IMR-90 (cell line): ENCODE data around the gene ITGB5. TPM values are rescaled to one million over a fixed set of nuclear protein-coding genes. Genes with fewer than 3 reads are reported as not detected.

Source experiments
- ATAC-seq: fragments of 200-7000 bp; cut with Tn5 transposase; 2 replicates; pipeline ENCODE4 v1.9.1; 2020; ENCODE audit warnings: low read depth, mild to moderate bottlenecking, moderate library complexity
- BruUV-seq: library from RNA; stranded (reverse); fragments of 400-500 nt; replicated peaks from 2 replicates; lab custom pipeline; 2021; lab: Mats Ljungman, UMichigan
- CTCF ChIA-PET: fragments of 300-600 bp; formaldehyde crosslinking; extraction: SDS; loops from one replicate; lab custom pipeline; 2021; ENCODE audit warnings: antibody characterized with exemption; lab: Yijun Ruan, JAX
- POLR2A ChIA-PET: fragments of 300-600 bp; sonication (Branson Sonifier 250); formaldehyde crosslinking; loops from one replicate; lab custom pipeline; 2022; ENCODE audit warnings: antibody characterized with exemption; ENCODE audit not compliant: unreplicated experiment; lab: Charles Lee
- DNase-seq: peaks from one replicate; pipeline ENCODE4 v3.0.0; 2013
- H2AFZ ChIP-seq: replicated peaks from 2 replicates; pipeline ENCODE3; 2013; ENCODE audit warnings: low read length, mild to moderate bottlenecking; ENCODE audit not compliant: poor library complexity
- H2AK5ac ChIP-seq: 2 replicates; pipeline ENCODE4 v1.6.1; 2013; ENCODE audit warnings: low read depth, low read length, inconsistent platforms
- H2AK9ac ChIP-seq: replicated peaks from 2 replicates; pipeline ENCODE3; 2013; ENCODE audit warnings: mild to moderate bottlenecking, low read depth, low read length, moderate library complexity; ENCODE audit not compliant: poor library complexity
- H2BK120ac ChIP-seq: 2 replicates; pipeline ENCODE4 v1.6.1; 2013; ENCODE audit warnings: low read depth, low read length, inconsistent platforms
- H2BK15ac ChIP-seq: 3 replicates; pipeline ENCODE4 v1.6.1; 2013; ENCODE audit warnings: low read depth, low read length, inconsistent platforms
- H2BK20ac ChIP-seq: 2 replicates; pipeline ENCODE4 v1.6.1; 2013; ENCODE audit warnings: low read depth, mild to moderate bottlenecking, inconsistent platforms, low read length, moderate library complexity
- H2BK5ac ChIP-seq: 2 replicates; pipeline ENCODE4 v1.6.1; 2013; ENCODE audit warnings: mild to moderate bottlenecking, low read depth, low read length, inconsistent platforms; ENCODE audit not compliant: poor library complexity, severe bottlenecking
- H3K14ac ChIP-seq: replicated peaks from 2 replicates; pipeline ENCODE4 v1.6.1; 2013; ENCODE audit warnings: low read depth, low read length, inconsistent platforms
- H3K18ac ChIP-seq: 2 replicates; pipeline ENCODE4 v1.6.1; 2013; ENCODE audit warnings: low read depth, low read length, control low read depth
- H3K23ac ChIP-seq: 2 replicates; pipeline ENCODE4 v1.6.1; 2013; ENCODE audit warnings: low read depth, low read length, inconsistent platforms
- H3K27ac ChIP-seq: 2 replicates; pipeline ENCODE4 v1.5.1; 2013; ENCODE audit warnings: mild to moderate bottlenecking, control low read depth, low read length; ENCODE audit not compliant: insufficient read depth
- H3K27me3 ChIP-seq: 2 replicates; pipeline ENCODE4 v1.6.1; 2013; ENCODE audit warnings: low read length; ENCODE audit not compliant: control insufficient read depth, insufficient read depth
- H3K36me3 ChIP-seq: 2 replicates; pipeline ENCODE4 v1.6.1; 2013; ENCODE audit warnings: low read length, mixed read lengths; ENCODE audit not compliant: control insufficient read depth, insufficient read depth
- H3K4ac ChIP-seq: 2 replicates; pipeline ENCODE4 v1.6.1; 2013; ENCODE audit warnings: low read depth, low read length, inconsistent platforms
- H3K4me1 ChIP-seq: 2 replicates; pipeline ENCODE4 v1.6.1; 2013; ENCODE audit warnings: low read length, mixed read lengths; ENCODE audit not compliant: control insufficient read depth, insufficient read depth
- H3K4me2 ChIP-seq: 2 replicates; pipeline ENCODE4 v1.6.1; 2013; ENCODE audit warnings: low read depth, mild to moderate bottlenecking, control low read depth, low read length, moderate library complexity
- H3K4me3 ChIP-seq: 2 replicates; pipeline ENCODE4 v1.5.1; 2013; ENCODE audit warnings: low read depth, mild to moderate bottlenecking, control low read depth, low read length, moderate library complexity; ENCODE audit not compliant: insufficient read depth
- H3K56ac ChIP-seq: 2 replicates; pipeline ENCODE4 v1.6.1; 2013; ENCODE audit warnings: low read length, inconsistent platforms; ENCODE audit not compliant: insufficient read depth; ENCODE audit errors: extremely low read depth
- H3K79me1 ChIP-seq, 2 experiments: 2 replicates each; pipeline ENCODE4 v1.6.1; 2013; ENCODE audit warnings: low read length in 2 of 2, inconsistent platforms in 1 of 2, low read depth in 1 of 2
- H3K9ac ChIP-seq: 2 replicates; pipeline ENCODE4 v1.6.1; 2013; ENCODE audit warnings: low read depth, low read length, control low read depth
- H3K9me1 ChIP-seq: 2 replicates; pipeline ENCODE4 v1.6.1; 2013; ENCODE audit warnings: low read length, inconsistent platforms; ENCODE audit not compliant: insufficient read depth
- H3K9me3 ChIP-seq: 2 replicates; pipeline ENCODE4 v1.6.1; 2013; ENCODE audit warnings: low read length; ENCODE audit not compliant: control insufficient read depth, insufficient read depth
- H4K20me1 ChIP-seq: 2 replicates; pipeline ENCODE4 v1.6.1; 2013; ENCODE audit warnings: low read length, inconsistent platforms; ENCODE audit not compliant: insufficient read depth
- H4K5ac ChIP-seq: 2 replicates; pipeline ENCODE4 v1.6.1; 2013; ENCODE audit warnings: mild to moderate bottlenecking, low read depth, low read length, control low read depth
- H4K8ac ChIP-seq, 2 experiments: 2 replicates each; pipeline ENCODE4 v1.6.1; 2013; ENCODE audit warnings: low read depth in 2 of 2, low read length in 2 of 2, control low read depth in 1 of 2, inconsistent platforms in 1 of 2
- H4K91ac ChIP-seq: 2 replicates; pipeline ENCODE4 v1.6.1; 2013; ENCODE audit warnings: low read depth, low read length, inconsistent platforms; ENCODE audit not compliant: insufficient read depth
- NFE2L2 ChIP-seq: fragments of 150-350 bp; IDR thresholded peaks from 2 replicates; pipeline ENCODE4 v1.6.1; 2016; ENCODE audit warnings: low read depth, mild to moderate bottlenecking, low read length
- WGBS, 2 experiments: methylation state at CpG; one replicate each; pipeline versions ENCODE4 v1.1.5 to v1.1.7; 2013; ENCODE audit warnings: missing lambda C conversion rate in 2 of 2; ENCODE audit not compliant: insufficient read length in 1 of 2; ENCODE audit errors: extremely low coverage in 2 of 2; 5-methylcytosine and 5-hydroxymethylcytosine counted together
- dilution Hi-C: fragments of 300-500 bp; cut with HindIII; formaldehyde crosslinking; loops from one replicate; pipeline ENCODE4 v1.14.3; 2018; ENCODE audit warnings: low sequenced_read_pairs; ENCODE audit not compliant: unreplicated experiment
- in situ Hi-C: fragments of 300-500 bp; cut with MboI; formaldehyde crosslinking; loops from 3 replicates; pipeline ENCODE4 v1.14.3; 2019; ENCODE audit warnings: low sequenced_read_pairs, inconsistent platforms, mixed read lengths
- intact Hi-C: fragments of 100-400 bp; cut with micrococcal nuclease; formaldehyde crosslinking; loops from 2 replicates; pipeline ENCODE4 v1.10.0; 2022
- polyA plus RNA-seq, 3 experiments: library from polyadenylated mRNA; depleted of rRNA; stranded (reverse); fragments of >200 nt; gene quantifications; 2 replicates each; pipeline ENCODE4 v1.2.3, GENCODE V29; 2012; ENCODE audit warnings: low replicate concordance in 1 of 3
- total RNA-seq: library from RNA; depleted of rRNA; stranded (reverse); fragments of >200 nt; gene quantifications from 2 replicates; pipeline ENCODE4 v1.2.3, GENCODE V29; 2012

ITGB5 gene
- total and polyA plus RNA-seq, 2 of the 4 experiments (the other 2 are of a cell fraction) = 85.0 to 101 TPM

- H3K79me1 ChIP-seq = no peaks in the 10 kb centered on the region
- H2AK9ac ChIP-seq = no peak overlapping the region
- no peaks in the 10 kb centered on the region; the same call in 1 of the 2 replicates for H3K9me1 ChIP-seq
- H2BK15ac ChIP-seq = no peak overlapping the region
- no peak overlapping the region for H2BK5ac ChIP-seq
- no peak overlapping the region for H3K4me2 ChIP-seq
- no peak for TF ChIP-seq NFE2L2
- no peak overlapping the region for H3K23ac ChIP-seq
- in situ Hi-C loops (loop anchor here (10.0 kb wide), 1 partner anchor 664 kb away; no protein-coding TSS in a partner anchor), intact Hi-C loops (loop anchor here (10.0 kb wide), 1 partner anchor 274 kb away; no protein-coding TSS in a partner anchor), dilution Hi-C loops (no loop called here)
- no peak overlapping the region for H2BK20ac ChIP-seq
- no peak overlapping the region for H3K4ac ChIP-seq
- DNase-seq (no peak), ATAC-seq (no peak)
- H3K9ac ChIP-seq = no peak overlapping the region
- H4K5ac ChIP-seq = no peak overlapping the region
- H4K8ac ChIP-seq = no peak overlapping the region
- no peaks in the 10 kb centered on the region for H3K9me3 ChIP-seq
- no peak overlapping the region for H4K91ac ChIP-seq
- H3K27me3 ChIP-seq = peaks cover 27% of the 10 kb centered on the region
- H2AK5ac ChIP-seq = no peak overlapping the region
- H3K4me3 ChIP-seq = no peak overlapping the region
- H3K27ac ChIP-seq = no peak overlapping the region
- WGBS, 2 experiments = 89% methylated on average over 1 of the region's 5 CpGs; no CpG with 5 or more reads in 1 of the 2 experiments
- 0 out of 2 replicates have a peak overlapping the region, but pooled peaks have one; percentile 4 for H3K14ac ChIP-seq
- no peak overlapping the region for H3K18ac ChIP-seq
- peaks cover 2% of the 10 kb centered on the region; the same call in 1 of the 2 replicates for H3K4me1 ChIP-seq
- ChIA-PET CTCF (no interaction called here), POLR2A (no interaction called here)
- H3K56ac ChIP-seq = no peak overlapping the region
- no peaks in the 10 kb centered on the region for H3K36me3 ChIP-seq
- H4K20me1 ChIP-seq = 0 out of 2 replicates have a peak, but pooled peaks cover 4% of the 10 kb centered on the region
- no peak overlapping the region for H2AFZ ChIP-seq
- H2BK120ac ChIP-seq = no peak overlapping the region
- no TSS peak for BruUV-seq
Measured at GRCh38 chr3:124920718-124921117, 33.6 kb upstream of the ITGB5 start.
